Mammary epithelial cell (primary cell): ENCODE data around the gene PMEL.

Source experiments
- CTCF ChIP-seq, 2 donors: IDR thresholded peaks in 1 of 2; conservative IDR thresholded peaks in 1 of 2; 2 replicates each; pipeline ENCODE4 v1.5.1; 2011 to 2012; ENCODE audit warnings: inconsistent platforms in 2 of 2, low read length in 2 of 2, mild to moderate bottlenecking in 2 of 2, control low read depth in 1 of 2, low read depth in 1 of 2; ENCODE audit not compliant: insufficient read depth in 1 of 2; ENCODE audit errors: extremely low read depth in 1 of 2
- EZH2 ChIP-seq: IDR thresholded peaks from 2 replicates; pipeline ENCODE4 v1.6.1; 2012; ENCODE audit warnings: low read length, inconsistent platforms, borderline replicate concordance

- no peak for TF ChIP-seq CTCF (conservative IDR thresholded peaks at IDR 0.05 in 1 of 2, IDR thresholded peaks at IDR 0.05 in 1 of 2; ENCODE audit: extremely low read depth in 1 of 2, insufficient read depth in 1 of 2, low read depth in 1 of 2, low read length in 2 of 2)
- no peak for TF ChIP-seq EZH2
Measured at GRCh38 chr12:55932551-55932910, 33.3 kb downstream of the PMEL start.
